Measurements from ENCODE around the gene NAALADL1. TPM values are rescaled to one million over a fixed set of nuclear protein-coding genes. Genes with fewer than 3 reads are reported as not detected.

Gene NAALADL1
- total RNA-seq (2014; rRNA removed; shearing (Covaris generic)) = not detected in 2 replicates
- polyA plus RNA-seq (2015; cell fraction: cytosol; rRNA removed) = not detected in 2 replicates
- polyA plus RNA-seq (2015; cell fraction: nucleus; rRNA removed) = 0.89 TPM in 1 of 2 replicates, not detected in the other

- in situ Hi-C loops (cut with HindIII; ENCODE audit: low pct_unique_long_range_greater_than_20kb, low sequenced_read_pairs) = no loop called here
Measured at GRCh38 chr11:65058419-65059054, at the start of gene NAALADL1. Gene NAALADL1 (minus strand): TSS chr11:65058553. CDS start chr11:65058521, 32 bp downstream.

GRCh38 chr11:65107751-65108468 lies 49.6 kb upstream of the NAALADL1 start:
- in situ Hi-C loops (cut with HindIII; ENCODE audit: low pct_unique_long_range_greater_than_20kb, low sequenced_read_pairs) = no loop called here
- no peak for DNase-seq (ENCODE audit: low read depth, low spot score)

More at GRCh38 chr11:65058419-65059054, at the start of gene NAALADL1:
- no peak for DNase-seq (ENCODE audit: low read depth, low spot score)

- DNase-seq (ENCODE audit: low read depth, low spot score) = no peak
Measured at GRCh38 chr11:65107078-65107477, 48.7 kb upstream of the NAALADL1 start.

GRCh38 chr11:65104628-65105027 lies 46.3 kb upstream of the NAALADL1 start:
- in situ Hi-C loops (cut with HindIII; ENCODE audit: low pct_unique_long_range_greater_than_20kb, low sequenced_read_pairs) = no loop called here
- no peak for DNase-seq (ENCODE audit: low read depth, low spot score)

More at GRCh38 chr11:65107078-65107477, 48.7 kb upstream of the NAALADL1 start:
- in situ Hi-C loops (cut with HindIII; ENCODE audit: low pct_unique_long_range_greater_than_20kb, low sequenced_read_pairs) = no loop called here

DNA sequence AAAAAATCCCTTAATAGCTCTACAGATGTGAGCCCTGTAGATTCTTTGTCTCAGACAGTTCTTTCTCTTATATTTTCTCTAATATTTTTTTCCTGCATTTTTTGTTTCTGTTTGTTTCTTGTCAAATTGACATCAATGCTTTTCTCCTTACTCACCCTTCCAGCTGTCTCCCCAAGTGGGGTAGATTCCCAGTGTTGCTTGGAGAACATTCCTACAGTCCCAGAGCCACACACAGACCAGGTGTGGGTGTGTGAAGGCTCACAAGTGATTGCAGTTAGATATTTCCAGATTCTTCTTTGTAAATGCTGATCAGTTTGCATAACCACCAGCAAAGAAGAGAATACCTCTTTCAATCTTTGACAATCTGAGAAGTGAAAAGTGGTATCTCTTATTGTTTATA lies 45.1 kb upstream of the NAALADL1 start:
- in situ Hi-C loops (cut with HindIII; ENCODE audit: low pct_unique_long_range_greater_than_20kb, low sequenced_read_pairs) = no loop called here
- no peak for DNase-seq (ENCODE audit: low read depth, low spot score)

DNA sequence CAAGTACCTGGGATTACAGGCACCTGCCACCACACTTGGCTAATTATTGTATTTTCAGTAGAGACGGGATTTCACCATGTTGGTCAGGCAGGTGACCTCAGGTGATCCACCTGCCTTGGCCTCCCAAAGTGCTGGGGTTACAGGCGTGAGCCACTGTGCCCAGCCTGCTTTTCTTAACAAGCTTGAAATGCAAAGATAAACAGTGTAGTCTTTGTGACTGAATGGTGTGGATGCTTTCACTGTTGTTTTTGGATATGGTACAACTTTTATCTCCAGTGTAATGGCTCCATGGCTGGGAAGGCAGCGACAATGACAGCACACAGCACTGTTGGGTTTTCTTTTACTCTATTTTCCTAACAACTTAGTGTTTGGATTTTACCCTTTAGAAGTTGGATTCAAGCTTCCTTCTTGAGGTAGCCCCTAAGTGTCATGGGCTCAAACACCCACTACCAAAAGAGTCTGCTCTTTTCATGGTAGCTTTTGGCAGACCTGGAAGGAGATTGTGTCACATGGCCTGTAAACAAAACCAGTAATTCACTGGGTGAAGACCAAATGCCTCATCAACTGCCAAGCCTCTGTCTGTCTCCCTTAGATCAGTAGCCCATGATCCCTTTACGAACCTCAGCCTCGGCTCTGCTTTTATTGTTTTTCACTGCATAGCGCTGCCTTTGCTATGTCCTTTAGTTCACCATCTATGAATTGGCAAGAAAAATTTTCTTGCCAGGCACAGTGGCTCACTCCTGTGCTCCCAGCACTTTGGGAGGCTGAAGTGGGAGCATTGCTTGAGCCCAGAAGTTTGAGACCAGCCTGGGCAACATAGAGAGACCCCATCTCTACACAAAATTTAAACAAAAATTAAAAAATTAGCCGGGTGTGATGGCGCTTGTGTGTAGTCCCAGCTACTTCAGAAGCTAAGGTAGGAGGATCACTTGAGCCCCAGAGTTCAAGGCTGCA lies 44.1 kb upstream of the NAALADL1 start:
- in situ Hi-C loops (cut with HindIII; ENCODE audit: low pct_unique_long_range_greater_than_20kb, low sequenced_read_pairs) = no loop called here

GRCh38 chr11:65100674-65101350 lies 42.5 kb upstream of the NAALADL1 start:
- no peak for DNase-seq (ENCODE audit: low read depth, low spot score)
- in situ Hi-C loops (cut with HindIII; ENCODE audit: low pct_unique_long_range_greater_than_20kb, low sequenced_read_pairs) = no loop called here

More for the DNA sequence above, 44.1 kb upstream of the NAALADL1 start:
- peak; percentile 75 for DNase-seq (ENCODE audit: low read depth, low spot score)

DNA sequence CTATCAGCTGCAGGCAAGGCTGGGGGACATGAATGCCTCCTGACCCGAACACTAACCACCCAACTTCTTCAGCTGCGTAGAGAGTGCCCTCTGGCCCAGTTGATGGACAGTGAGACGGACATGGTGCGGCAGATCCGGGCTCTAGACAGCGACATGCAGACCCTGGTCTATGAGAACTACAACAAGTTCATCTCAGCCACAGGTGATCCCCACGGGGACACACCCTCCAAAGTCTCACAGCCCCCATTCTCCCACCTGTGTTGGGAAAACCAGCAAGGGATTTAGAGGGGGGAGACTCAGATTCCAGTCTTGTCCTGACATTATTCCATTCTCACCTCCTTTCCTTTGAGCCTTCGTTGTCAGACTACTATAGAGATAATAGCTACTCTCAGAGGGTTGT lies 38.6 kb upstream of the NAALADL1 start:
- in situ Hi-C loops (cut with HindIII; ENCODE audit: low pct_unique_long_range_greater_than_20kb, low sequenced_read_pairs) = no loop called here
- DNase-seq (ENCODE audit: low read depth, low spot score) = no peak

DNA sequence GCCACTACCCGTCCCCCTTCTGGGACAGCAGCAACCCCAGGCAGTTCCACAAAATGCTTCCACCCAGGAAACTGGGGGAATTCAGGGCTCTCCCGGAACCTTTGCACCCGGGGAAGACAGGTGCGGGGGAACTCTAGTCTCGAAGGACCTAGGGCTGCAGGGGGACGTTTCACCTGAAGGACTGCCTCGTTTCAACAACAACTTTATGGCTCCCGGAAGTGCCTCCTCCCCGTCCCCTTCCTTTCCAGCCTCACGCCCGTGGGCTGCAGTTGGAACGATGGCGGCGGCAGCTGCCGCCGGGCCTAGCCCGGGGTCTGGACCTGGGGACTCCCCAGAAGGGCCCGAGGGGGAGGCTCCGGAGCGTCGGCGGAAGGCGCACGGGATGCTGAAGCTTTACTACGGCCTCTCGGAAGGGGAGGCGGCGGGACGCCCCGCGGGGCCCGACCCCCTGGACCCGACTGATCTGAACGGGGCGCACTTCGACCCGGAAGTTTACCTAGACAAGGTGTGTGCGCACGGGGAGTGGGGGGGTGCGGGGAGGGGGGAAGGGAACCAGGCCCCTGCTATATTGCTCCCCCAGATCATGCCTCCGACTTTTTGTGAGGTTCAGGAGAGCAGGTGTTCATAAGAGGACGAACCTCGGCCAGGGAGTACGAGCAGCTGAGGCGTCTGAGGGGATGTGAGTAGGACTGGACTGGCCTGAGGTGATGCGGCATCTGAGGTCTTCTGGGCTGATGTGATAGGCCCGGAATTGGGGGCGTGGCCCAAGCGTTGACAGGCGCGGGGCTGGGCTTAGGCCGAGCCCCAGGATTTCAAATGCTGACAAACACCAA lies 37.8 kb upstream of the NAALADL1 start, which contains the start of gene VPS51:
TSS of gene VPS51 (plus strand) at position 241 of the 833 bp plus-strand sequence. CDS start at position 278, 37 bp downstream.
- in situ Hi-C loops (cut with HindIII; ENCODE audit: low pct_unique_long_range_greater_than_20kb, low sequenced_read_pairs) = no loop called here
- peak; percentile 82 for DNase-seq (ENCODE audit: low read depth, low spot score)

GRCh38 chr11:65095427-65095826 lies 37.1 kb upstream of the NAALADL1 start:
- in situ Hi-C loops (cut with HindIII; ENCODE audit: low pct_unique_long_range_greater_than_20kb, low sequenced_read_pairs) = no loop called here
- DNase-seq (ENCODE audit: low read depth, low spot score) = no peak

- no peak for DNase-seq (ENCODE audit: low read depth, low spot score)
- in situ Hi-C loops (cut with HindIII; ENCODE audit: low pct_unique_long_range_greater_than_20kb, low sequenced_read_pairs) = no loop called here
Measured at GRCh38 chr11:65090628-65091027, 32.3 kb upstream of the NAALADL1 start.

- no peak for DNase-seq (ENCODE audit: low read depth, low spot score)
- in situ Hi-C loops (cut with HindIII; ENCODE audit: low pct_unique_long_range_greater_than_20kb, low sequenced_read_pairs) = no loop called here
Measured at GRCh38 chr11:65089621-65090020, 31.3 kb upstream of the NAALADL1 start.

DNA sequence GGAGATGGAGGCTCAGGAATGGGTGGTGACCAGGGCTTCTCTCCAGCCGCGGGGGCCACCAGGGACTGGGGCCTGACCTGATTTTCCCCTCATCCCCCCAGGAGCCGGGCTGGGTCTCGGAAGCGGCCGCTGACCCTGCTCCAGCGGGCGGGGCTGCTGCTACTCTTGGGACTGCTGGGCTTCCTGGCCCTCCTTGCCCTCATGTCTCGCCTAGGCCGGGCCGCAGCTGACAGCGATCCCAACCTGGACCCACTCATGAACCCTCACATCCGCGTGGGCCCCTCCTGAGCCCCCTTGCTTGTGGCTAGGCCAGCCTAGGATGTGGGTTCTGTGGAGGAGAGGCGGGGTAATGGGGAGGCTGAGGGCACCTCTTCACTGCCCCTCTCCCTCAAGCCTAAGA lies 29.5 kb upstream of the NAALADL1 start:
- DNase-seq (ENCODE audit: low read depth, low spot score) = no peak
- in situ Hi-C loops (cut with HindIII; ENCODE audit: low pct_unique_long_range_greater_than_20kb, low sequenced_read_pairs) = no loop called here

DNA sequence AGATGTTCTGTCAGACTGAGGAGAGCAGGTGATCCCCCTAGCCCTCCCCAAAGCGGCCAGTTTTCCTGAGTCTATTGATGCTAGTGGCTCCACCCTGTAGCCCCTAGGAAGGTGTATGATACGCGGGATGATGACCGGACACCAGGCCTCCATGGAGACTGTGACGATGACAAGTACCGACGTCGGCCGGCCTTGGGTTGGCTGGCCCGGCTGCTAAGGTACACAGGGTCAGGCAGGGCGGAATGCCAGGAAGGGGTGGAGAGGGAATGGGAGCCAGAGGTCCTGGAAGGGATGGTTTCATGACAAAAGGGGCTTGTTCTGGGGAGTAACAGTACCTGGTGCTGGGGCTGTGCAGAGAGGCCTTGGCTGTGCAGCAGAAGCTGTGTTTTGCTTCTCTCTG lies 28.9 kb upstream of the NAALADL1 start:
- in situ Hi-C loops (cut with HindIII; ENCODE audit: low pct_unique_long_range_greater_than_20kb, low sequenced_read_pairs) = no loop called here
- no peak for DNase-seq (ENCODE audit: low read depth, low spot score)

DNA sequence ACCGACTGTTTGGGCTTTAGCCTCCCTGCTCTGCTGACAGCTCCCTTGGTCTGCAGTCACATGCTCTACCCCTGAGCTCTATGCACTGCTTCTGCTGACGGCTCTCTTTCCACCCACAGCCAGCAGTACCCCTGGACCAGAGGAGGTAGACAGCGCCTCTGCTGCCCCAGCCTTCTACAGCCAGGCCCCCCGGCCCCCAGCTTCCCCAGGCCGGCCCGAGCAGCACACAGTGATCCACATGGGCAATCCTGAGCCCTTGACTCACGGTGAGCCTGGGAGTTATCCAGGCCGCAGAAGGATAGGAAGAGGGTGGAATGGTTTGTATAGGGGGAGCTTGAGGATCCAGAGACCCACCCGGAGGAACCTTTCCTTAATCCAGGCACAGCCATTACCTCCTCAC lies 28.5 kb upstream of the NAALADL1 start:
- no peak for DNase-seq (ENCODE audit: low read depth, low spot score)
- in situ Hi-C loops (cut with HindIII; ENCODE audit: low pct_unique_long_range_greater_than_20kb, low sequenced_read_pairs) = no loop called here

- DNase-seq (ENCODE audit: low read depth, low spot score) = no peak
- in situ Hi-C loops (cut with HindIII; ENCODE audit: low pct_unique_long_range_greater_than_20kb, low sequenced_read_pairs) = no loop called here
Measured at GRCh38 chr11:65085446-65085845, 27.1 kb upstream of the NAALADL1 start.

All from SK-MEL-5 (cell line).